ENCODE data around the gene CCDC186.

GRCh38 chr10:114071178-114071577 lies 102.8 kb downstream of the CCDC186 start:
- TF ChIP-seq, protein P1, sequence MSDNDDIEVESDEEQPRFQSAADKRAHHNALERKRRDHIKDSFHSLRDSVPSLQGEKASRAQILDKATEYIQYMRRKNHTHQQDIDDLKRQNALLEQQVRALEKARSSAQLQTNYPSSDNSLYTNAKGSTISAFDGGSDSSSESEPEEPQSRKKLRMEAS (IDR thresholded peaks at IDR 0.05) = no peak
- TF ChIP-seq CTCF (IDR thresholded peaks at IDR 0.05 in 2 of 3, conservative IDR thresholded peaks at IDR 0.05 in 1 of 3; ENCODE audit: borderline replicate concordance in 1 of 3, insufficient read depth in 1 of 3, low read depth in 2 of 3, low read length in 2 of 3) (no peak), POLR2AphosphoS5 (IDR thresholded peaks at IDR 0.05; ENCODE audit: low read depth, low read length) (no peak), EGR1 (IDR thresholded peaks at IDR 0.05; ENCODE audit: low read depth) (no peak)
